NT2/D1 (cell line): ENCODE results near the gene KCNN1.

Experiments
- DNase-seq: peaks from one replicate; pipeline ENCODE4 v3.0.0-alpha.2; 2011; ENCODE audit warnings: low read depth, low spot score
- H3K27me3 ChIP-seq: 2 replicates; pipeline ENCODE4 v1.6.0; 2011; ENCODE audit warnings: mild to moderate bottlenecking; ENCODE audit not compliant: insufficient read length, insufficient read depth
- H3K36me3 ChIP-seq: 2 replicates; pipeline ENCODE4 v1.6.1; 2011; ENCODE audit warnings: mild to moderate bottlenecking, low read length, mixed read lengths; ENCODE audit not compliant: insufficient read depth, insufficient read length
- H3K4me1 ChIP-seq: 2 replicates; pipeline ENCODE4 v1.5.1; 2011; ENCODE audit not compliant: insufficient read depth, insufficient read length
- H3K4me3 ChIP-seq: 2 replicates; pipeline ENCODE4 v1.5.1; 2011; ENCODE audit warnings: low read depth; ENCODE audit not compliant: insufficient read length
- H3K9ac ChIP-seq: 2 replicates; pipeline ENCODE4 v1.6.0; 2011; ENCODE audit warnings: low read depth; ENCODE audit not compliant: insufficient read length
- H3K9me3 ChIP-seq: 2 replicates; pipeline ENCODE4 v1.5.1; 2011; ENCODE audit warnings: mild to moderate bottlenecking, low read length; ENCODE audit not compliant: insufficient read depth
- SUZ12 ChIP-seq: IDR thresholded peaks from 2 replicates; pipeline ENCODE4 v1.6.1; 2011; ENCODE audit not compliant: insufficient read length, insufficient read depth; ENCODE audit errors: extremely low read depth
- YY1 ChIP-seq: IDR thresholded peaks from 2 replicates; pipeline ENCODE4 v1.6.1; 2011; ENCODE audit not compliant: insufficient read length, insufficient read depth
- ZNF274 ChIP-seq: IDR thresholded peaks from 2 replicates; pipeline ENCODE4 v1.6.1; 2011; ENCODE audit warnings: mild to moderate bottlenecking, low read depth, low read length

KCNN1 gene

GRCh38 chr19:18007917-18008673 lies 41.2 kb downstream of the KCNN1 start, which contains the start of gene ARRDC2:
TSS of gene ARRDC2 (plus strand) at chr19:18008170. CDS start at chr19:18008311, 141 bp downstream.
- TF ChIP-seq ZNF274 (no peak), YY1 (no peak), SUZ12 (no peak)
- peak within 1 kb of the TSS; percentile 80 for H3K9ac ChIP-seq
- DNase-seq: peak; percentile 88
- peak within 1 kb of the TSS; percentile 66 for H3K4me3 ChIP-seq
- peaks cover 7% of the 10 kb centered on the region; the same call in 1 of the 2 replicates for H3K9me3 ChIP-seq
- H3K36me3 ChIP-seq: peaks cover 33% of the 10 kb centered on the region
- H3K4me1 ChIP-seq: peaks cover 25% of the 10 kb centered on the region
- peaks cover 3% of the 10 kb centered on the region for H3K27me3 ChIP-seq

DNA sequence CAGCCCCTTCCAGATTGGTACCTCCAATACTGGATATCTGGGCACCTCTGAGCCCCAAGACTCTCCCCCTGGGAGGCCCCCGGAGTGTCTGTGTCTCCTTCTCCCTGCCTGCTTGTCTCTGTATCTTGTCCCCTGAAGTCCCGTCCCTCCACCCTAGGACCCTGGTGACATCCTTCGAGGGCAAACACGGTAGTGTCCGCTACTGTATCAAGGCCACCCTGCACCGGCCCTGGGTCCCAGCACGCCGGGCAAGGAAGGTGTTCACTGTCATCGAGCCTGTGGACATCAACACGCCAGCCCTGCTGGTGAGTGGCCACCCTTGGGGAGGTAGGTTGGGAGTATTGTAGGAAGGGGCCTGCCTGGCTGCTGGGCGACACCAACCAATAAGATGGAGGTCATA lies 41.9 kb downstream of the KCNN1 start:
- Histone ChIP-seq H3K27me3 (peaks cover 3% of the 10 kb centered on the region), H3K4me1 (peaks cover 25% of the 10 kb centered on the region), H3K9me3 (peaks cover 7% of the 10 kb centered on the region; the same call in 1 of the 2 replicates), H3K36me3 (peaks cover 41% of the 10 kb centered on the region), H3K9ac (peak overlapping the region; percentile 80), H3K4me3 (peak overlapping the region; percentile 66)
- TF ChIP-seq YY1: no peak
- TF ChIP-seq ZNF274: no peak
- no peak for TF ChIP-seq SUZ12
- DNase-seq: no peak

DNA sequence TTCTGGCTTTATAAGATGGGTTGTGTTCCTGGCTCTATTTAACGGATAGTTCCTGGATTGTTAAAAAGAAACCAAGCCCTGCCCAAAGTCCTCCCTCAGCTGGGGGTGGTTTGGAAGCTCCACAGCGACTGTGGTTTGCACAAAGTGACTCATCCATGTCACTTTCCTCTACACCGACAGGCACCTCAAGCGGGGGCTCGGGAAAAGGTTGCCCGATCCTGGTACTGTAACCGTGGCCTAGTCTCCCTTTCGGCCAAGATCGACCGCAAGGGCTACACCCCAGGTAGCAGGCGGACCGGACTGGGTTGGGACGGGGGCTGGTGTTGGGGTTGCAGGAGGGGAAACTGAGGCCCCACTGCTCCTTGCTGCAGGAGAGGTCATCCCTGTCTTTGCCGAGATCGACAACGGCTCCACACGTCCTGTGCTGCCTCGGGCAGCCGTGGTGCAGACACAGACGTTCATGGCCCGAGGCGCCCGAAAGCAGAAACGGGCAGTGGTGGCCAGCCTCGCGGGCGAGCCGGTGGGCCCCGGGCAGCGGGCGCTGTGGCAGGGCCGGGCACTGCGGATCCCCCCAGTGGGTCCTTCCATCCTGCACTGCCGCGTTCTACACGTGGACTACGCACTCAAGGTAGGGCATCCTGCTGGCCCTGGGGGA lies 42.6 kb downstream of the KCNN1 start:
- Histone ChIP-seq H3K9me3 (peaks cover 7% of the 10 kb centered on the region; the same call in 1 of the 2 replicates), H3K4me3 (no peak overlapping the region), H3K9ac (no peak overlapping the region), H3K36me3 (peaks cover 41% of the 10 kb centered on the region), H3K27me3 (peaks cover 3% of the 10 kb centered on the region), H3K4me1 (peaks cover 25% of the 10 kb centered on the region)
- DNase-seq: no peak
- TF ChIP-seq ZNF274 (no peak), YY1 (no peak), SUZ12 (no peak)

DNA sequence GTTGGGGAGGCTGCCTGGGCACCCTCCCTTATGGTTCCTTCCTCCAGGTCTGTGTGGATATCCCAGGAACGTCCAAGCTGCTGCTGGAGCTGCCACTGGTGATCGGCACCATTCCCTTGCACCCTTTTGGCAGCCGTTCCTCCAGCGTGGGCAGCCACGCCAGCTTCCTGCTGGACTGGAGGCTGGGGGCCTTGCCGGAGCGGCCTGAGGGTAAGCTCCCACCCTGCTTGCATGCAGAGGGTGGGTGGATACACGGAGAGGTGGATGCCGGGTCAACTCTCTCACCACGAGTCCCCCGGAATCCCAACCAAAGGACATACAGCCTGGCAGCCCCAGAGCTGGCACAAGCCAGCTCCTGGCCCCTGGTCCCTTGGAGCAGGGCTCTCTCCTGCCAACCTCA lies 43.2 kb downstream of the KCNN1 start:
- peaks cover 25% of the 10 kb centered on the region for H3K4me1 ChIP-seq
- H3K9ac ChIP-seq: no peak overlapping the region
- H3K9me3 ChIP-seq: peaks cover 7% of the 10 kb centered on the region; the same call in 1 of the 2 replicates
- peaks cover 44% of the 10 kb centered on the region for H3K36me3 ChIP-seq
- H3K27me3 ChIP-seq: peaks cover 3% of the 10 kb centered on the region
- no peak for DNase-seq
- no peak overlapping the region for H3K4me3 ChIP-seq
- TF ChIP-seq ZNF274 (no peak), YY1 (no peak), SUZ12 (no peak)

GRCh38 chr19:18013210-18014111 lies 46.6 kb downstream of the KCNN1 start:
- no peak for DNase-seq
- Histone ChIP-seq H3K4me1 (peaks cover 18% of the 10 kb centered on the region), H3K9ac (peak overlapping the region; percentile 8), H3K4me3 (no peak overlapping the region), H3K9me3 (no peaks in the 10 kb centered on the region), H3K36me3 (peaks cover 42% of the 10 kb centered on the region), H3K27me3 (no peaks in the 10 kb centered on the region)
- TF ChIP-seq YY1 (no peak), SUZ12 (no peak), ZNF274 (no peak)

GRCh38 chr19:18014197-18014596 lies 47.3 kb downstream of the KCNN1 start:
- Histone ChIP-seq H3K36me3 (peaks cover 37% of the 10 kb centered on the region), H3K4me1 (peaks cover 11% of the 10 kb centered on the region), H3K27me3 (no peaks in the 10 kb centered on the region), H3K9me3 (no peaks in the 10 kb centered on the region), H3K9ac (no peak overlapping the region), H3K4me3 (no peak overlapping the region)
- TF ChIP-seq YY1: no peak
- no peak for TF ChIP-seq SUZ12
- DNase-seq: no peak

DNA sequence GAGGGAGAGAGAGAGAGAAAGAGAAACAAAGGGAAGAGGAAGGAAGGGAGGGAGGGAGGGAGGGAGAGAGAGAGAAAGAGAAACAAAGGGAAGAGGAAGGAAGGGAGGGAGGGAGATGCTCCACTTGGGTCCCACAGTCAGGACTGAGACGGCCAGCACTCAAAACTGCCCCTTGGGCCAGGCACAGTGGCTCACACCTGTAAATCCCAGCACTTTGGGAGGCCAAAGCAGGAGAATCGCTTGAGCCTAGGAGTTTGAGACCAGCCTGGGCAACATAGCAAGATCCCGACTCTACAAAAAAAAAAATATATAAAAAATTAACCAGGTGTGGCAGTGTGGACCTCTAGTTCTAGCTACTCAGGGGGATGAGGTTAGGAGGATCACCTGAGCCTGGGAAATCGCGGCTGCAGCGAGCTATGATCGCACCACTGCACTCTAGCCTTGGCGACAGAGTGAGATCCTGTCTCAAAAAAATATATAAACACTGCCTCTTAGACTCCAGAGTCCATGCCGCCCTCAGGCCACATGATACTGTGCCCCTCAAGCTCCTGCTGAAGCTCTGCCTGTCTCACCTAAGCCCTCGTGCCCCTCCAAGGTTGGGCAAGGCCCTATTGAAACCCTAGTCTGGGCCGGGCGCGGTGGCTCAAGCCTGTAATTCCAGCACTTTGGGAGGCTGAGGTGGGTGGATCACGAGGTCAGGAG lies 49.5 kb downstream of the KCNN1 start:
- TF ChIP-seq SUZ12 (no peak), YY1 (no peak), ZNF274 (no peak)
- DNase-seq: no peak
- H3K36me3 ChIP-seq: peaks cover 21% of the 10 kb centered on the region
- H3K9me3 ChIP-seq: no peaks in the 10 kb centered on the region
- H3K9ac ChIP-seq: no peak overlapping the region
- H3K4me3 ChIP-seq: no peak overlapping the region
- peaks cover 8% of the 10 kb centered on the region for H3K4me1 ChIP-seq
- H3K27me3 ChIP-seq: no peaks in the 10 kb centered on the region
